Measurements from ENCODE around the gene ARG1. TPM values are rescaled to one million over a fixed set of nuclear protein-coding genes. Genes with fewer than 3 reads are reported as not detected.

ARG1 gene
- total RNA-seq, 1 donor from 2014 or later = not detected

- H3K9me3 ChIP-seq = no peaks in the 10 kb centered on the region
- no peaks in the 10 kb centered on the region for H3K4me1 ChIP-seq
- H3K27ac ChIP-seq = no peak overlapping the region
- no peak overlapping the region for H3K4me3 ChIP-seq
- TF ChIP-seq POLR2AphosphoS5 (IDR thresholded peaks at IDR 0.05; ENCODE audit: insufficient read depth in 1 of 2, low read depth in 1 of 2) (no peak), POLR2A (IDR thresholded peaks at IDR 0.05) (no peak)
- TF ChIP-seq, protein P1, sequence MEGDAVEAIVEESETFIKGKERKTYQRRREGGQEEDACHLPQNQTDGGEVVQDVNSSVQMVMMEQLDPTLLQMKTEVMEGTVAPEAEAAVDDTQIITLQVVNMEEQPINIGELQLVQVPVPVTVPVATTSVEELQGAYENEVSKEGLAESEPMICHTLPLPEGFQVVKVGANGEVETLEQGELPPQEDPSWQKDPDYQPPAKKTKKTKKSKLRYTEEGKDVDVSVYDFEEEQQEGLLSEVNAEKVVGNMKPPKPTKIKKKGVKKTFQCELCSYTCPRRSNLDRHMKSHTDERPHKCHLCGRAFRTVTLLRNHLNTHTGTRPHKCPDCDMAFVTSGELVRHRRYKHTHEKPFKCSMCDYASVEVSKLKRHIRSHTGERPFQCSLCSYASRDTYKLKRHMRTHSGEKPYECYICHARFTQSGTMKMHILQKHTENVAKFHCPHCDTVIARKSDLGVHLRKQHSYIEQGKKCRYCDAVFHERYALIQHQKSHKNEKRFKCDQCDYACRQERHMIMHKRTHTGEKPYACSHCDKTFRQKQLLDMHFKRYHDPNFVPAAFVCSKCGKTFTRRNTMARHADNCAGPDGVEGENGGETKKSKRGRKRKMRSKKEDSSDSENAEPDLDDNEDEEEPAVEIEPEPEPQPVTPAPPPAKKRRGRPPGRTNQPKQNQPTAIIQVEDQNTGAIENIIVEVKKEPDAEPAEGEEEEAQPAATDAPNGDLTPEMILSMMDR (IDR thresholded peaks at IDR 0.05) = no peak
- DNase-seq (ENCODE audit: extremely low spot score in 2 of 2) = no peak
- peaks cover 0 to 87% of the 10 kb centered on the region in 2 donors for H3K36me3 ChIP-seq
- intact Hi-C loops (cut with DNase I) = no loop called here
- H3K27me3 ChIP-seq = no peaks in the 10 kb centered on the region
These were observed 24.4 kb downstream of the ARG1 start for GRCh38 chr6:131597446-131597845.

DNA sequence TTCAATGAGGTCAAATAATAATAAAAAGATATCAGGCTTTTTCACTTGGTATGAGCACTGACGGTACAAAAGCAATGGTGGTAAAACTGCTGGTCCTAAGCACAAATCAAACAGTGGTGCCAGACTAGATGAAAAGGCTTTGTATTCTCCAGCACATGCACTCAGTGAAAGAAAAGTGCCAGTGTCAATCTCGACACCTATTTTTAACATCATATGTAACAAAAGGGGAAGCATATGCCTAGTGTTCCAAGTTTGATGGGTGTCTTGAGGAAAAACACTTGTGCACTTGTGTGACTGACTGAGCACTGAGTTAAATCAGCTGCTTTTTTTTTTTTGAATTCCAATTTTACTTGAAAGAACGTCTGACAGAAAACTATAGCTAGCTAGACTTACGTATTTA lies 27.7 kb downstream of the ARG1 start:
- no peak for DNase-seq (ENCODE audit: extremely low spot score in 2 of 2)
- Histone ChIP-seq H3K36me3 (peaks cover 0 to 89% of the 10 kb centered on the region in 2 donors), H3K4me3 (no peak overlapping the region), H3K27me3 (no peaks in the 10 kb centered on the region), H3K27ac (no peak overlapping the region), H3K9me3 (no peaks in the 10 kb centered on the region), H3K4me1 (no peaks in the 10 kb centered on the region)
- intact Hi-C loops (cut with DNase I) = no loop called here
- TF ChIP-seq, protein P1 (IDR thresholded peaks at IDR 0.05) = no peak
- no peak for TF ChIP-seq POLR2A (IDR thresholded peaks at IDR 0.05)
- no peak for TF ChIP-seq POLR2AphosphoS5 (IDR thresholded peaks at IDR 0.05; ENCODE audit: insufficient read depth in 1 of 2, low read depth in 1 of 2)

GRCh38 chr6:131602781-131603312 lies 29.8 kb downstream of the ARG1 start:
- no peak for DNase-seq (ENCODE audit: extremely low spot score in 2 of 2)
- Histone ChIP-seq H3K9me3 (no peaks in the 10 kb centered on the region), H3K36me3 (peaks cover 0 to 96% of the 10 kb centered on the region in 2 donors), H3K4me1 (no peaks in the 10 kb centered on the region), H3K27me3 (no peaks in the 10 kb centered on the region), H3K4me3 (no peak overlapping the region), H3K27ac (no peak overlapping the region)
- TF ChIP-seq POLR2AphosphoS5 (IDR thresholded peaks at IDR 0.05; ENCODE audit: insufficient read depth in 1 of 2, low read depth in 1 of 2) (no peak), POLR2A (IDR thresholded peaks at IDR 0.05) (no peak)
- intact Hi-C loops (cut with DNase I) = no loop called here

GRCh38 chr6:131613296-131613925 lies 40.4 kb downstream of the ARG1 start:
- peaks cover 0 to 60% of the 10 kb centered on the region in 2 donors for H3K36me3 ChIP-seq

GRCh38 chr6:131615275-131615674 lies 42.2 kb downstream of the ARG1 start:
- intact Hi-C loops (cut with DNase I) = no loop called here
- Histone ChIP-seq H3K36me3 (peaks cover 6 to 60% of the 10 kb centered on the region in 2 donors), H3K4me3 (no peak overlapping the region), H3K27ac (no peak overlapping the region), H3K27me3 (no peaks in the 10 kb centered on the region), H3K9me3 (no peaks in the 10 kb centered on the region), H3K4me1 (no peaks in the 10 kb centered on the region)
- no peak for DNase-seq (ENCODE audit: extremely low spot score in 2 of 2)
- TF ChIP-seq, protein P1 (IDR thresholded peaks at IDR 0.05) = no peak
- TF ChIP-seq POLR2A (IDR thresholded peaks at IDR 0.05) (no peak), POLR2AphosphoS5 (IDR thresholded peaks at IDR 0.05; ENCODE audit: insufficient read depth in 1 of 2, low read depth in 1 of 2) (no peak)

More at GRCh38 chr6:131613296-131613925, 40.4 kb downstream of the ARG1 start:
- Histone ChIP-seq H3K9me3 (no peaks in the 10 kb centered on the region), H3K4me3 (no peak overlapping the region), H3K4me1 (no peaks in the 10 kb centered on the region), H3K27ac (no peak overlapping the region), H3K27me3 (no peaks in the 10 kb centered on the region)
- intact Hi-C loops (cut with DNase I) = no loop called here
- no peak for DNase-seq (ENCODE audit: extremely low spot score in 2 of 2)
- TF ChIP-seq, protein P1 (IDR thresholded peaks at IDR 0.05) = no peak
- TF ChIP-seq POLR2A (IDR thresholded peaks at IDR 0.05) (no peak), POLR2AphosphoS5 (IDR thresholded peaks at IDR 0.05; ENCODE audit: insufficient read depth in 1 of 2, low read depth in 1 of 2) (no peak)
